NCI-H2107 treated with DMSO at 0.1 percent for 48 hours (cell line): ENCODE results near the gene KIR2DL1.
"Not testable (repeated sequence)": the region's sequence is repeated elsewhere in the genome, so short reads cannot be mapped to it uniquely, and the experiment has no call there.

Experiments used
- DNase-seq: peaks from one replicate; lab custom pipeline; 2025; ENCODE audit not compliant: unreplicated experiment; lab: John Stamatoyannopoulos, UW

The KIR2DL1 gene

GRCh38 chr19:54769646-54770045 is at the start of gene KIR2DL1:
Gene KIR2DL1, plus strand, starts transcription at chr19:54769793. Its CDS starts 58 bp downstream, at chr19:54769851.
- not testable (repeated sequence) for DNase-seq

GRCh38 chr19:54724142-54724541 is 45.5 kb upstream of the KIR2DL1 start, which contains the start of gene KIR3DL3:
Gene KIR3DL3, plus strand, starts transcription at chr19:54724442. Its CDS starts 55 bp downstream, at chr19:54724497.
- no peak for DNase-seq

- no peak for DNase-seq
Measured at GRCh38 chr19:54724644-54725043, 44.9 kb upstream of the KIR2DL1 start.

GRCh38 chr19:54725321-54725720 is 44.3 kb upstream of the KIR2DL1 start:
- no peak for DNase-seq

GRCh38 chr19:54727562-54727961 is 42.0 kb upstream of the KIR2DL1 start:
- no peak for DNase-seq

- no peak for DNase-seq
Measured at GRCh38 chr19:54728167-54728566, 41.4 kb upstream of the KIR2DL1 start.

GRCh38 chr19:54729416-54730188 is 40.0 kb upstream of the KIR2DL1 start:
- no peak for DNase-seq

GRCh38 chr19:54731191-54731590 is 38.4 kb upstream of the KIR2DL1 start:
- DNase-seq = no peak

- not testable (repeated sequence) for DNase-seq
Measured at GRCh38 chr19:54738306-54738705, 31.3 kb upstream of the KIR2DL1 start, which contains the start of gene KIR2DL3. Gene KIR2DL3, plus strand, starts transcription at chr19:54738513. Its CDS starts 33 bp downstream, at chr19:54738546.

- DNase-seq = no peak
Measured at GRCh38 chr19:54738715-54739114, 30.9 kb upstream of the KIR2DL1 start.

GRCh38 chr19:54739587-54740497 is 29.8 kb upstream of the KIR2DL1 start:
- DNase-seq = no peak

- DNase-seq = not testable (repeated sequence)
Measured at GRCh38 chr19:54741950-54742349, 27.6 kb upstream of the KIR2DL1 start.

GRCh38 chr19:54744080-54744479 is 25.5 kb upstream of the KIR2DL1 start:
- DNase-seq = not testable (repeated sequence)

- DNase-seq = not testable (repeated sequence)
Measured at GRCh38 chr19:54747614-54748322, 21.8 kb upstream of the KIR2DL1 start.

GRCh38 chr19:54750276-54750675 is 19.3 kb upstream of the KIR2DL1 start:
- DNase-seq = not testable (repeated sequence)

- DNase-seq = not testable (repeated sequence)
Measured at GRCh38 chr19:54756204-54757110, 13.1 kb upstream of the KIR2DL1 start.

GRCh38 chr19:54758577-54758976 is 11.0 kb upstream of the KIR2DL1 start:
- DNase-seq = not testable (repeated sequence)

- not testable (repeated sequence) for DNase-seq
Measured at GRCh38 chr19:54764219-54764618, 5.4 kb upstream of the KIR2DL1 start.

GRCh38 chr19:54766464-54766863 is 3.1 kb upstream of the KIR2DL1 start:
- DNase-seq = not testable (repeated sequence)

GRCh38 chr19:54770511-54770910 is 918 bp downstream of the KIR2DL1 start:
- DNase-seq = not testable (repeated sequence)
